Kidney epithelial cell (primary cell): ENCODE measurements around the gene BTBD9. TPM values are rescaled to one million over a fixed set of nuclear protein-coding genes. Genes with fewer than 3 reads are reported as not detected.

Source experiments
- DNase-seq: peaks from one replicate; pipeline ENCODE4 v3.0.0-alpha.2; 2010; ENCODE audit warnings: low read depth
- H3K27me3 ChIP-seq: 2 replicates; pipeline ENCODE4 v1.6.0; 2011; ENCODE audit warnings: low read length; ENCODE audit not compliant: control insufficient read depth, insufficient read depth
- H3K36me3 ChIP-seq: 2 replicates; pipeline ENCODE4 v1.5.1; 2011; ENCODE audit warnings: low read length; ENCODE audit not compliant: control insufficient read depth, insufficient read depth
- H3K4me3 ChIP-seq: 2 replicates; pipeline ENCODE4 v1.5.1; 2011; ENCODE audit warnings: low read depth, mild to moderate bottlenecking, control low read depth, low read length
- total RNA-seq: library from RNA; depleted of rRNA; stranded (reverse); fragments of >200 nt; gene quantifications from 2 replicates; pipeline ENCODE4 v1.2.3, GENCODE V29; 2015
- TF ChIP-seq, protein P1 (sequence below): IDR thresholded peaks from 2 replicates; pipeline ENCODE4 v1.5.1; 2011; ENCODE audit warnings: mild to moderate bottlenecking, moderate library complexity, low read length, control low read depth, inconsistent platforms; ENCODE audit not compliant: insufficient read depth, poor library complexity, severe bottlenecking

The BTBD9 gene
- total RNA-seq, 1 donor from 2014 or later, result 7.3 TPM

DNA sequence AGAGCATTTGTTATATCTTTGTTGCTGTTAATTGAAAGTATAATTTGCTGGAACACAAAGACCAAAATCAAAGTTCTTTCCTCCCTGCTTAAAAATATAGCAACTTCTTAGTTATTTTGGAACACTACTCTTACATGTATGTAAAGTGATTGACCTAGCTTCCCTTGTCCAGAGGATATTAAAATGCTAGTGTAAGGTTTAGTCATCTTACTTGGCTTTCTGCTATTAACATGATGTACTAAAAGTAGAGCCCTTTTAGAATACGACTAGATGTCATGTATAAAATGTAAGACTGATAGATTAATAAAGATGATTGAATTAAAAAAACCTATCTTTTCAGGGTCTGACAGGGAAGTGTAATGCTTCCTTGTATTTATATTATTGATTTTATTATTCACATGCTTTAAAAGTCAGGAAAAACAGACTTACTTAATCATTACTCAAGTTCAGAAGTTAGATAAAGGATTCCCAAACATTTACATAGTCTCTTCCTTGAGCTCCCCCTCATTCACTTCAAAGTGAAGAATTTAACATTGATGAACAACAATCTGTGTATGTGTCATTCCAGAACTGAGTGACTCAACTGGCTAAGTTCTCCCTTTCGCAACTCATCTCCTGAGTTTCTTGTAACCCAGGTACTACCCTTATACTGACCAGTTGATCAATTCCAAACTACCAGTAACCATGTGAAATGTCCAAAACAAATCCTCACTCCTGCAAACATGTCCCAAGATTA is 50.9 kb downstream of the BTBD9 start:
- no peaks in the 10 kb centered on the region for H3K36me3 ChIP-seq
- H3K4me3 ChIP-seq, result no peak overlapping the region
- peak; percentile 51 for DNase-seq
- no peaks in the 10 kb centered on the region for H3K27me3 ChIP-seq
- TF ChIP-seq, protein P1, sequence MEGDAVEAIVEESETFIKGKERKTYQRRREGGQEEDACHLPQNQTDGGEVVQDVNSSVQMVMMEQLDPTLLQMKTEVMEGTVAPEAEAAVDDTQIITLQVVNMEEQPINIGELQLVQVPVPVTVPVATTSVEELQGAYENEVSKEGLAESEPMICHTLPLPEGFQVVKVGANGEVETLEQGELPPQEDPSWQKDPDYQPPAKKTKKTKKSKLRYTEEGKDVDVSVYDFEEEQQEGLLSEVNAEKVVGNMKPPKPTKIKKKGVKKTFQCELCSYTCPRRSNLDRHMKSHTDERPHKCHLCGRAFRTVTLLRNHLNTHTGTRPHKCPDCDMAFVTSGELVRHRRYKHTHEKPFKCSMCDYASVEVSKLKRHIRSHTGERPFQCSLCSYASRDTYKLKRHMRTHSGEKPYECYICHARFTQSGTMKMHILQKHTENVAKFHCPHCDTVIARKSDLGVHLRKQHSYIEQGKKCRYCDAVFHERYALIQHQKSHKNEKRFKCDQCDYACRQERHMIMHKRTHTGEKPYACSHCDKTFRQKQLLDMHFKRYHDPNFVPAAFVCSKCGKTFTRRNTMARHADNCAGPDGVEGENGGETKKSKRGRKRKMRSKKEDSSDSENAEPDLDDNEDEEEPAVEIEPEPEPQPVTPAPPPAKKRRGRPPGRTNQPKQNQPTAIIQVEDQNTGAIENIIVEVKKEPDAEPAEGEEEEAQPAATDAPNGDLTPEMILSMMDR, result no peak

DNA sequence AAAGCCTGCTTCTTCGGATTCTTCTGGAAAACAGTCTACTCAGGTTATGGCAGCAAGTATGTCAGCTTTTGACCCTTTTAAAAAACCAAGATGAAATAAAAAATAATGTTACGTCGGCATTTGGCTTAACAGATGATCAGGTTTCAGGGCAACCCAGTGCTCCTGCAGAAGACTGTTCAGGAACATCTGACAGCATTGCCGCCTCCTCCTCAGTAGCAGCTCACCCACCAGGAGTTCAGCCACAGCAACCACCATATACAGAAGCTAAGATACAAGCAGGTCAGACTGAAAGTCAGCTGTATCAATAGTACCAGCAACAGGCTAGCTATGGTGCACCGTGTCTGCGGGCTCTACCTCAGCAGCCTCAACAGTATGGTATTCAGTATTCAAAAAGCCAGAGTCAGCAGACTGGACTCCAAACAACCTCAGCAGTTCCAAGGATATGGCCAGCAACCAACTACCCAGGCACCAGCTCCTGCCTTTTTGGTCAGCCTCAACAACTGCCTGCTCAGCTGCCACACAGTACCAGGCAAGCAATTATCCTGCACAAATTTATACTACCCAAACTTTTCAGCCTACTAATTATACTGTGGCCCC is 51.9 kb downstream of the BTBD9 start:
- no peaks in the 10 kb centered on the region for H3K36me3 ChIP-seq
- TF ChIP-seq, protein P1, result no peak
- DNase-seq, result no peak
- no peak overlapping the region for H3K4me3 ChIP-seq
- H3K27me3 ChIP-seq, result no peaks in the 10 kb centered on the region

DNA sequence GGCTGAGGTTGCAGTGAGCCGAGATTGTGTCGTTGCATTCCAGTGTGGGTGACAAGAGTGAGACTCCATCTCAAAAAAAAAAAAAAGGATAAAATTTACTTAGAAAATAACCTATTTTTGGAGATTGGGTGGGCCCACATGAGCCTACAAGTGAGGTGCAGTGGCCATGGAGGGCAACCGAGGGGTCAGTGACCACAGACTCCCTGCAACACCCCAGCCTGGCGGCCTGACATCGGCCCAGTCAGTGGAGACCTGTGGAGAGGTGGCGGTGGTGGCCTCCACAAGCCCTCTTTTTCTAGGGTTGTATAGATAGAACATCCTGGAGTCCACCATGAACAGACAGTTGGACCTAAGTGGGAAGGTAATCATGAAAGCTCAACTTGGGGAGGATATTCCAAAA is 52.7 kb downstream of the BTBD9 start:
- H3K27me3 ChIP-seq, result no peaks in the 10 kb centered on the region
- no peak overlapping the region for H3K4me3 ChIP-seq
- TF ChIP-seq, protein P1, result no peak
- DNase-seq, result no peak
- no peaks in the 10 kb centered on the region for H3K36me3 ChIP-seq

- no peaks in the 10 kb centered on the region for H3K36me3 ChIP-seq
- TF ChIP-seq, protein P1, result no peak
- H3K27me3 ChIP-seq, result no peaks in the 10 kb centered on the region
- DNase-seq, result no peak
- no peak overlapping the region for H3K4me3 ChIP-seq
Measured at GRCh38 chr6:38584731-38585130, 55.0 kb downstream of the BTBD9 start.

GRCh38 chr6:38583523-38583922 is 56.2 kb downstream of the BTBD9 start:
- DNase-seq, result no peak
- TF ChIP-seq, protein P1, result no peak
- no peaks in the 10 kb centered on the region for H3K36me3 ChIP-seq
- H3K27me3 ChIP-seq, result no peaks in the 10 kb centered on the region
- no peak overlapping the region for H3K4me3 ChIP-seq
